Astrocyte (in vitro differentiated cells and primary cell): ENCODE data around the gene NPW.
A peak's percentile ranks its signal among the peaks of the same experiment; 100 is the strongest.

ENCODE experiments used
- CTCF ChIP-seq: IDR thresholded peaks from 2 replicates; pipeline ENCODE4 v1.5.1; 2011; ENCODE audit warnings: low read depth, mild to moderate bottlenecking, inconsistent platforms, low read length, moderate library complexity; ENCODE audit not compliant: insufficient read depth
- EZH2 ChIP-seq: IDR thresholded peaks from 2 replicates; pipeline ENCODE4 v1.6.1; 2012; ENCODE audit warnings: mild to moderate bottlenecking, low read length, inconsistent platforms; ENCODE audit not compliant: insufficient read depth

GRCh38 chr16:1980770-1981087 lies 38.9 kb upstream of the NPW start:
- TF ChIP-seq CTCF (no peak), EZH2 (peak; percentile 9)
